Measurements from ENCODE around the gene SLC34A3.

SLC34A3 gene

GRCh38 chr9:137227054-137227852, 3.4 kb upstream of the SLC34A3 start, which contains the start of gene RNF224:
TSS of gene RNF224 (plus strand) at chr9:137227502. CDS start at chr9:137228336, 834 bp downstream.
- TF ChIP-seq CTCF (IDR thresholded peaks at IDR 0.05; ENCODE audit: insufficient read depth, low read depth, low read length, missing control alignments): peak; percentile 94
- DNase-seq (ENCODE audit: low read depth): peak; percentile 88
- no peak within 1 kb of the TSS for H3K4me3 ChIP-seq (ENCODE audit: low read depth, low read length)

GRCh38 chr9:137227853-137228505, 2.7 kb upstream of the SLC34A3 start:
- no peak for DNase-seq (ENCODE audit: low read depth)
- H3K4me3 ChIP-seq (ENCODE audit: low read depth, low read length): no peak overlapping the region
- TF ChIP-seq CTCF (IDR thresholded peaks at IDR 0.05; ENCODE audit: insufficient read depth, low read depth, low read length, missing control alignments): no peak

GRCh38 chr9:137228506-137228967, 2.2 kb upstream of the SLC34A3 start:
- DNase-seq (ENCODE audit: low read depth): no peak
- TF ChIP-seq CTCF (IDR thresholded peaks at IDR 0.05; ENCODE audit: insufficient read depth, low read depth, low read length, missing control alignments): no peak
- H3K4me3 ChIP-seq (ENCODE audit: low read depth, low read length): no peak overlapping the region

- no peak for DNase-seq (ENCODE audit: low read depth)
- no peak overlapping the region for H3K4me3 ChIP-seq (ENCODE audit: low read depth, low read length)
- TF ChIP-seq CTCF (IDR thresholded peaks at IDR 0.05; ENCODE audit: insufficient read depth, low read depth, low read length, missing control alignments): no peak
Observed at GRCh38 chr9:137228968-137229896, 1.5 kb upstream of the SLC34A3 start.

GRCh38 chr9:137229903-137230704, 597 bp upstream of the SLC34A3 start:
- no peak for TF ChIP-seq CTCF (IDR thresholded peaks at IDR 0.05; ENCODE audit: insufficient read depth, low read depth, low read length, missing control alignments)

More at GRCh38 chr9:137229903-137230704, 597 bp upstream of the SLC34A3 start:
- H3K4me3 ChIP-seq (ENCODE audit: low read depth, low read length): no peak overlapping the region
- no peak for DNase-seq (ENCODE audit: low read depth)
